Central memory CD4-positive, alpha-beta T cell (primary cell): ENCODE results near the gene ADO.

Source experiments
- DNase-seq: peaks from one replicate; pipeline ENCODE4 v3.0.0; 2022

The ADO gene

DNA sequence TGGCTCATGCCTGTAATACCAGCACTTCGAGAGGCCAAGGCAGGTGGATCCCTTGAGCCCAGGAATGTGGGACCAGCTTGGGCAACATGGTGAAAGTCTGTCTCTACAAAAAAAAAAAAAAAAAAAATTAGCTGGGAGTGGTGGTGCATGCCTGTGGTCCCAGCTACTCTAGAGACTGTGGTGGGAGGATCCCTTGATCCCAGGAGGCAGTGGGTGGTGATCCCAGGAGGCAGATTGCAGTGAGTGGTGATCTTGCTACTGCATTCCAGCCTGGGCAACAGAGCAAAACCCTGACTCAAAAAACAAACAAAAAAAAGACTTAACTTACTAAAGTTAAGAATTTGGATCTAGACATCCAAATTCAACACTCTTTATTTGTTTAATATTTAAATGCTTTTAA lies 10.2 kb upstream of the ADO start:
- no peak for DNase-seq

DNA sequence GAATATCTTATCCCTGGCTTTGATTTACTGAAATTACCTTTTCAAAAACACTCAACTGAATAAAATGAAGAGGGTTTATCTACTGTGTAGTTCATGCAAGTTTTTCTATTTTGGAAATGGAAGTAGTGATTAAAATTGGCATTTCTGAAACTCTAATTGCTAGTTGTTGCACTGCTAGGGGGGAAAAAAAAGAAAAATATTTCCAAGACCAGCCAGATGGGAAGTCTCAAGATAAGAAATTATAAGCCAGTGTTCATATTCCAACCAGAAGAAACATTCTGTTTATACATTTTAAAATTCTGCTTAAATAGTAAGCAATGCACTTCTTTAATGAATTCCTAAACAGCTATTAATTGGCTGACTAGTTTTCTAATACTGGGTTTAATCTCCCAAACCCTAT lies 9.4 kb upstream of the ADO start:
- no peak for DNase-seq

DNA sequence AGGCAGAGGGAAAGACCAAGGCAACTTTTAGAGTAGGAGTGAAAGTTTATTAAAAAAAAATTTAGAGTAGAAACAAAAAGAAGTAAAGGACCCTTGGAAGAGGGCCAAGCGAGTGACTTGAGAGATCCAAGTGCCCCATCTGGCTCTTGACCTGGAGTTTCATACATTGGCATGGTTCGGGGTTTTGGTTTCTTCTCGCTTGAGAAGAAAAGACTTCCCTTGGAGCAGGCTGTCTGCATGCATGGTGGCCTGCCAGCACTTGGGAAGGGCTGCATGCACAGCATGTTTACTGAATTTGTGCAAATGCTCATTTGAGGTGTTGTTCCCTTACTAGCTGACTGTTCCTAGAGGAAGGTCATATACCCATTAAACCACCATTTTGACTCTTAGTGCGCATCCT lies 8.8 kb upstream of the ADO start:
- DNase-seq: no peak

DNA sequence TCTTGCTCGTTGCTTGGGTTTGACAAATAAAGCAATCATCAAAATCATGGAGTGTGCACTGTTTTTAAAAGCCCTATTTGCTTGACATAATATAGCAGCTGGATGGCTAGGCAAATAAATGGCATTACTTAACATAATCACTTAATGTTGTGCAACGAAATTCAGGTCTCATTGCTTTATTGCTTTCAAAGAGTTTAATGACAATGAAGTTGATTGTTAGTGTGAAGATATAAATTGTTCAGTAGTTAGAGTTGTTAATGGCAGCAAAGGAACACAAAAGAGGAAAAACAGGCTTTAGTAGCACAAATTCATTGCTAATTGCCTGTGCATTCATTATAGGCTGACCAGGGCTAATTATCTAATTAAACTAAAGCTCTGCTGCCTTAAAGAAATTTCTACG lies 7.6 kb upstream of the ADO start:
- no peak for DNase-seq

DNA sequence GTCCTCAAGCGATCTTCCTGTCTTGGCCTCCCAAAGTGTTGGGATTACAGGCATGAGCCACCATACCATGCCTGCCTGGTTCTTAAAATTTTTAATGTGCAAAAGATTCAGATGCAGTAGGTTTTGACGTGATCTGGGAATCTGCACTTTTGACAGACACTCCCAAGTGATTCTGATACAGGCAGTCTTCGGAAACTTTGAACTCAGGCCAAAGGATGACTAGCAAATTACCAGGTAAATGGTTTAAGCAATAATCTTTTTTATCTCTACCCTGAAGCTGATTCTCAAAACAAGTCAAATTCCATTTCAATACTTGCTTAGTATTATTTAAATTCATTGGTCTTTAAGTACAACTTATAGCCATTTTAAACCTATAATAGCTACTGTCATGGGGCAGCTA lies 2.6 kb upstream of the ADO start:
- no peak for DNase-seq

DNA sequence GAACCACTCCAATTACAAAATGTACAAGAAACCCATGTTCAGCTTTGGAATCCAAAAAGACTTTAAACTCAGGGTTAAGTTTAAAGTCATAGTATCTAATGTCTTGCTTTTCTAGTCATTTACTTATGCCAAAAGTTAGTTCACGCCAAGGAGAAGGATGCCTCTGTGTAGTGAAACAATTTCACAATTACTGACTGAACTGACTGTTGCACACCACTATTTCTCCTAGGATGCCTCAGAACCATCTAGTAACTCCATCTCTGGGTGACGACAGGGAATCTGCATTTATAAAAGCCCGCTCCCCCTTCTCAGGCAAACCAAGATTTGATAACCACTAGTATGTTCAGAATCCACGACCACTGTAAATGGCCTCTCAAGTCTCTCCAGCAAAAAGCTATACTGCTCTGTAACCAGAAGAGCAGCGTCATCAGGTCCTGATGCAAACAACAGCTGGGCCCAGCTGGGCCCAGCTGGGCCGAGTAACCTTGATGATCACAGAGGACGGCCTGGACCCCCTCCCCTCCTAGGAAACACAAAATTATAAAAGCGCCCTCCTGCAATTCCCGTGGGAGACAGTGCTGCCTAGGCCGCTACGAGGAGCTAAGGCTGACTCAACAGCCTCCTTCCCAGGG lies 680 bp upstream of the ADO start:
- no peak for DNase-seq

DNA sequence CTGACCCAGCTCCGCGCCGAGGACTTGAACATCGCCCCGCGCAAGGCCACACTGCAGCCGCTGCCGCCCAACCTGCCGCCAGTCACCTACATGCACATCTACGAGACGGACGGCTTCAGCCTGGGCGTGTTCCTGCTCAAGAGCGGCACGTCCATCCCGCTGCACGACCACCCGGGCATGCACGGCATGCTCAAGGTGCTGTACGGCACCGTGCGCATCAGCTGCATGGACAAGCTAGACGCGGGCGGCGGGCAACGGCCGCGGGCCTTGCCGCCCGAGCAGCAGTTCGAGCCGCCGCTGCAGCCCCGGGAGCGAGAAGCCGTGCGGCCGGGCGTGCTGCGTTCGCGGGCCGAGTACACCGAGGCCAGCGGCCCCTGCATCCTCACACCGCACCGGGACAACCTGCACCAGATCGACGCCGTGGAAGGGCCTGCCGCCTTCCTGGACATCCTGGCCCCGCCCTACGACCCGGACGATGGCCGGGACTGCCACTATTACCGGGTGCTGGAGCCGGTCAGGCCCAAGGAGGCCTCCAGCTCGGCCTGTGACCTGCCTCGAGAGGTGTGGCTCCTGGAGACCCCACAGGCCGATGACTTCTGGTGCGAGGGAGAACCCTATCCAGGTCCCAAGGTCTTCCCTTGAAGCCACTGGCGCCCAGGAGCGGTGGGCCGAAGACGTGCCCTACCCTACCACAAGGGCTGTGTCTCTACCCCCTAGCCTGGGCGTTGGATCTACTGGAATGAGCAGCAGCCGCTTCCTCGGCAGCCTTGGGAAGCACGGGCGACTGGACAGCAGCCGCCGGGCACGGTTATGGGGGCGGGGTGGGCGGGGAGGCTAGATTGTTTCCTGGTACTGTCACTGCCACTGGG lies 945 bp downstream of the ADO start:
- no peak for DNase-seq

DNA sequence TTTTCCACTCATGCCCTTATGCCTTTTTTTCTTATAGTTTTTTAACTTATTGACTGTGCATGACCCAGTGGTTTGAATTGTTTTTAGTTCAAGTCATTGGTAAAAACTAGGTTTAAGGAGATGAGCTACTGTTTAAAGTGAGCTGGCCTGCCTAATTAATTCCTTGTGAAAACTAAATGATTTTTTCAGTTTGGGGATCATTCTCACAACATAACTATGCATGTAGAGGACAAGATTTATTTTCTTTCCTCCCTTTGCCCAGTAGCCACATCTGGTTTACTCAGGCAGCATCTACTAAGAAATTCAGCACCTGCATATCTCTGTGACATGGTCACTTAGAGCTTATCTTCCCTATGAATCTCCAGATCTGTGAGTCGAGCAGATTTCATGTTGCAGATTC lies 1.7 kb downstream of the ADO start:
- no peak for DNase-seq

DNA sequence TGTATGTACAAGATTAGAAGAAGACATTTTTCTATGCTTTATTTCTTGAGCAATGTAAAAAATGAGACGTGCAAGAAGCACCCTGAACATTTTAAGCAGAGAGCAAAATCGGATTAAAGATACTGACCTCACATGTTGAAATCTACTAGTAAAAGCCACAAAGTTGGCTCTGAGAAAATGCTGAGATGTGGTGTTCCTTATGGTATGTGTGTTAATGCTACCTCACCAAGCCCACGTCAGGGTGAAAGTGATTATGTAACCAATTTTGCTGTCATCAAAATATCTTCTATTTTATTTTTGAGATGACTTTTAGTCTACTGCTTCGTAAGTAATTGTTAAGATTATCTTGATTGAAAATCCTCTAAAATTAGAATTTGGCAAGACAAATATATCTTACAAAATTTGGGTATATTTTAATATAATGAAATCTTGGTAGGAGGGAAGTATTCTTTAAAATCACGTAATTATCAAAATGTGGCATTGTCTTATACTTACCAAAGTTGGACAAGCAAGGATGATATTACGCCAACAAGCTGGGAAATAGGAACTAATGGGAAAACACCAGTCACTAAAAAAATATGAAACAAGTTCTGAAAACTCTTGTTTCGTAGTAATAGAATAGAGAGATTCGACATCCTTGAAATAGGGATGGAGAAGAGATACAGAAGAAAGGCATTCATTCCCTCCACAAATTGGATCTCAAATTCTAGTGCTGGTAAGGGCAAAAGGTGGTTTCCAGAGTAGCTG lies 5.8 kb downstream of the ADO start:
- DNase-seq: no peak

DNA sequence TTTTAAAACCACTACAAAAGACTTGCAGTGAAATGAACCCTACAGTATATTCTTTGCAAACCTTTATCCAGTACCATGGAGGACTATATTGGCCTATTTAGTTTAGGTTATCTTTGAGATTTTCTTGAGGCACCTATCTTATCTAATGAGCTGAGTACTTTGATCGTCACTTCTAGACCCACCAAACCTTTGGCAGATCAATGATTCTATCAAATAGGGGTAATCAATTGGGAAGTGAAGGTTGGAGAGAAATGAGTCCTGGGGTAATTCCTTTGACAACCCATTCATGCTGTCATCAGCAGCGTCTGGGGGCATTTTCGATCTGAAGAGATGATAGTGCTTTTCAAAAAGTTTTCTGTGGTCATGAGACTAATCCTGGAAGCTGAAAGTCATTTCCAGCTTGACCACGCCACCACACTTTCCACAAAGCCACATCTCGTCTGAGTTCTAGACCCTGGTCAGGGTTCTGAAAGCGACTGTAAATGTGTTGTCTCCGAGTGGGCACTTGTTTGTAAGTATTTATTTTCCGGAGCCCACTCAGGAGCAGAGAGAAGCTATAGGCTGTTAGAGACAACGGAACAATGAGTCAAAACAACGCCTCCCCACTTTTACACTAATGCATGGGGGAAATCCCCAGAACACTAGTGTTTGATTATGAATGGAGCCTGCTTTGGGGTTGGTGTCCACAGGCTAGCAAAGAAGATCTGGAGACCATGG lies 6.8 kb downstream of the ADO start:
- no peak for DNase-seq

DNA sequence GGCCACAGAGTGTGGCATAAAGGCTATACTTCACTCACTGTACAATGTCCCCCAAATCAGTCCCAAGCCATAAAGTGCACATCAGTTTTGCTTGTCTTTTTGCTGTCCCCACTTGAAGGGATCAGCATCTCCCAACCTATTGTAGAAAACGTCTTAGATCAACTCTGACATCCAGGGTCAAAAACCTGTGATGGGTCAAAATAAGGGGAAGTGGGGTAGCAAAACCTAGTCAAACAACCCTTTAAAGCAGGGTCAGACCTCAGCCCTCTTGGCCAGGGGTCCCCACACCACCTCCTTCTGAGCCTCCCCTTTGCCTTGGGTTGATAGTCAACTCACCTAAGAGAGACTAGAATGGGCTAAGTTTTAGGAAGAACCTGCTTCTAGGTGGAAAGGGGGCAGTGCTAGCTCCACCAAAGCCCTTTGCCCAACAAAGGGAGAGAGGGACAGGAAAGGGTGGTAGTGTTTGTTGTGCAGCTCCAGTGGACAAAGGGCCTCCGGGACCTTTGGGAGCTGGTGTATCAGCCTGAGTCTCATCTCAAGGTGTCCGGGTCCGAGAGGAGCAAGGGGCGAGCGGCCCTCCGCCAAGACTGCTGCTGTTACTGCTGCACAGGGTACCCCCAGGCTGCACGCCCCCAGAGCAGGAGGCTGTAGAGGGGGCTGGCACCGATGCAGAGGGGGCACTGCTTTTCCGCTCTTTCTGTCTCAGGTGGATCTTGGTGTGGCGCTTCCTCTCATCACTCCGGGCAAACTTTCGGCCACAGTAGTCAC lies 8.3 kb downstream of the ADO start:
- no peak for DNase-seq

DNA sequence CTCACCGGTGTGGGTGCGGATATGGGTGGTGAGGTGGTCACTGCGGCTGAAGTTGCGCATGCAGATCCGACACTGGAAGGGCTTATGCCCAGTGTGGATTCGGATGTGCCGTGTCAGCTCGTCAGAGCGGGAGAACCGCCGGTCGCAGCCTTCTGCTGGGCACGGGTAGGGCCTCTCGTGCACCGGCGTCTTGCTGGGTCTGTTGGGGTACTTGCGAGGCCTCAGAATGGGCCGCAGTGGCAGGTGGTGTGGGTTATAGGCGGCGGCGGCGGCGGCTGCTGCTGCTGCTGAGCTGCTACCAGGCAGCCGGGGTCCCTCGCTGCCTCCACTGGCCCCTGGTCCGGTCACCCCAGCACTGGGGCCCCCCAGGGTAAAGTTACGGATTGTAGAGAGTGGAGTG lies 8.9 kb downstream of the ADO start:
- DNase-seq: no peak

DNA sequence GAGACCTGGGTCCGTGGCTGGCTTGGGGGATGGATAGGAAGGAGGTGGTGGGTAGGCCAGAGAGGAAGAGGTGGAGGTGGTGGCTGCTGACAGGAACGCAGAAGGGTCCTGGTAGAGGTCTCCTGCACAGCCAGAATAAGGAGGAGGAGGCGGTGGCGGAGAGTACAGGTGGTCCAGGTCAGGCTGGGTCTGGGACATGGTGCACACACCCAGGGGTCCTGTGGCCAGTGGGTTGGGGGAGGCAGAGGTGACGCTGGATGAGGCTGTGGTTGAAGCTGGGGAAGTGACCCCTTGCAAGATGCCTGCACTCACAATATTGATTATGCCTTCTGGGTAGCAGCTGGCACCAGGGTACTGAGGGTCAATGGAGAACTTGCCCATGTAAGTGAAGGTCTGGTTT lies 9.5 kb downstream of the ADO start:
- no peak for DNase-seq

DNA sequence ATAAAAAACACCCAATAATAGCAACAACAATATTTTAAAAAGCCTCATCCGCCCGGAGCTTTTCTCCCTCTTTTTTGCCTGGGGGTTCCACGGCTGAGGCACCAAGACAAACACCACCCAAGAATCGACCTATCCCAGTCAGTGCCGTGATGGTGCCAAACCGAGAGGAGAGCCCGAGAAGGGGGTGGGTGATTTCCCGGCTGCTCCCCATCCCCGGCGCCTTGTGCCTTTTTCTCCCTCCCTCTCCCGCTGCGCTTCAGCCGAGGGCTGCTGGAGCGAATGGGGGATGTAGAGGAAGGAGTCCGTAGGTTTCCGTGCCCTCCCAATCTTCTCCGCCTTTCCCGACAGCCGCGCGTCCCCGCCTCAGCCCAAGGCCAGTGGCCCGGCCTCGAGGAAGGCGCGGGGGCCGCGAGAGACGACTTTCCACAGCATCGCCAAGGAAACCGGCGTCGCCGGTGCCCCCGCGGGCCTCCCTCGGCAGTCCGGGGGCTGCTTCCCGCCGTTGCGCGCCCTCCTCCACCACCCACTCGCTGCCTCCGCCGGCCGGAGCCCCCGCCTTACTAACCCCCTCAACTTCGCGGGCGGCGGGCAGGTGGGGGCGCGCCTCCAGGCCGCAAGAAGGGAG lies 10.3 kb downstream of the ADO start:
- DNase-seq: no peak

DNA sequence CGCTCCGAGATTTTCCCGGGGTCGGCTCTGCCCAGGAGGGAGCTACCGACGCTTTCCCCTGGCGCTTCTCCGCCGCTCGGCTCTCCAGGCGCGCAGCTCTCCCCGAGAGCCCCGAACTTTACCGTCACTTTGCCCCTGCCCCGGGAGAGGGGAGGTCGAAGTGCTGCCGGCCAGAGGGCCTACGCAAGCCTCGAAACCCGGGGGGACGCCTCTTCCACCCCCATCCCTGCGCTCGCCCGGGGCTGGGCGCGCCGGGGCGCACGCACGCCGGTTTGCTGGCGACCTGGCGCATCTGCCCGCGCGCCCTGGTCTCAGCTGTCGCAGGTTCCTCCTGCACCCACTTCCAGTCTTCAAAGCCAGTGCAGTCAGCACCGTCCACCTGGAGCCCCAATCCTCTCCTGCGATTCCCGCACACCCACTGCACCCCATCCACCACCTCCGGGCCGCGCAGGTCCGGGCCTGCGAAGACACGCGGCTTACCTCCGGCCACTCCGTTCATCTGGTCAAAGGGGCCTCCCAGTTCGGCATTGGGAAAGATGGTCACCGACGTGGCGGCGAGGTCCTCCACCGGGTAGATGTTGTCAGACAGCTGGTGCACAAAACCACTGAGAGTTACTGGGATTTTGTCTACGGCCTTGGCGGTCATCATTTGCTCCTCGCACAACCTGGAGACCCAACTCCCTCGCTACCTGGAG lies 11.0 kb downstream of the ADO start:
- DNase-seq: no peak

DNA sequence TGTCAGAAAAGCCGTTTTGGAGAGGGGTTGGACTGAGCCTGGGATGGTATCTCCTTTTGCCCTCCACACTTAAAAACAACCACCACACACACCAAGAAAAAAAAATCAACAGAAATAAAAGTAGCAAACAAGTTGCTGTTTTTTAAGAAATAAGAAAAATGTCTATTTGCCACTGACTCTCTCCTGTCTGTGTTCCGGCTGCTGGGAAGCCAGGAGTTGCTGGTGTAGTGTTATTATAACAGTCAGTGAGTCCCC lies 11.5 kb downstream of the ADO start:
- DNase-seq: no peak

DNA sequence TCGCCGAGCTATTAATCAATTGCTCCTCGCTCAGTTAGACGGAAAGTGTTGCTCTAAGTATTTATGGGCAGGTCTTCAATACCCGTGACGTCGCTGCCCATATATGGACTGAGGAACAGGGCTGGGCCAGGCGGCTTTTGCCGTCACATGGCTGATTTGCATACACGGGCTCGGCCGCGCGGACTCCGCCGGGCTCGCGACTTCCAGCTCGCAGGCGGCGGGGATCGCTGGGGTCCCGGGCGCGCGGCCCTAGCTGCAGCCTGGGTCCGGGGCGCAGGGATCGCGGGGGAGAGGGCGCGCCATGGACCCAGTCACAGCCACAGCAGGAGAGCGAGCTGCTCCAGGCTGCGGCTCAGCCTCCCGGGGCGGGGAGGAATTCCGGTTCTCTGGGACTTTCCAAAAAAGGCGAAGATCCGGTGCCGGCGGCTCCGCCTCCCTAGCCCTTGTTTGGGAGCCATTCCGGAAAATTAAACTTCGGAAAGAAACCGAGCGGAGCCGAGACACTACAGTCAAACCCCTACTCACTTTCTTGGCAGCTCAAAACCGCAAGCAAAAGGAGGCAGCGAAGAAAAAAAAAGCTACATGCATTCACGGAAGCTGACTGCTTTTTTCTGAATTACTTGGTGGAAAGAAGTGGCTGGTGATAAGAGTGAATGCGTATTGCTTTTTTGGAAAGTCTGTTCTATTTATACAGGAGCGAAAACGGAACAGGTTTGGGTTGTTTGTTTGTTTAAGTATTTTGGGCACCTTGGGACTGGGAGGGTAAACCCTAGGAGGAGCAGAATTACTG lies 12.0 kb downstream of the ADO start, which contains the start of gene EGR2:
Gene EGR2, minus strand, starts transcription at position 36 of the 790 bp plus-strand sequence. CDS start 337 bp downstream, outside the sequence.
- DNase-seq: peak; percentile 97

DNA sequence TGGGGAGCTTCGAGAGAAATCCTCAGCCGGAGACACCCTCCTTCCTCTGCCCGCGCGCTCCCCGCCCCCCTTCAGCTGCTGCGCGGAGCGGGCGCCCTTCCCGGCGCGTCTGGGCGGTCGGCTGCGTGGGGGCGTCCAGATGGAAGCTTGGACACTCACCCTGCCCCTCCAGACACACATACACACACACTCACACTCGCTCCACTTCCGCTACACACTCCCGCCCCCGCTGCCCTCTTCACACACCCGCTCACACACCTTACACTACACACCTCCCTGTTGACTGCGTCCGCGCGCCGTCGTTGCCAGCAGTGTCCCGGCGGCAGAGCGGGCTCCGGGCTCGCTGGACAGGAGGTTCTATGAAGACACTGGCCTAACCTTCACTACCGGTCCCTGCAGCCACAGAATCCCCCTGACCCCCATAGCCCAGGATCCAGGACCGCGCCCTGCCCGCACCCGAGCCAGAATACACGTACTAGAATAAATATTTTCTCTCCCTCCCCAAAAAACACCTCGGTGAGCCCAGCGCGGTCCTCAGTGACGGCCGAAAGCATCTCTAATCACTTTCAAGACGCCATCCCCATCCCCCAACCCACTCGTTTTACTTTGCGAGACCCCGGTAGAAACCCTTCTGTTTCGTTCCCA lies 12.7 kb downstream of the ADO start:
- DNase-seq: no peak

DNA sequence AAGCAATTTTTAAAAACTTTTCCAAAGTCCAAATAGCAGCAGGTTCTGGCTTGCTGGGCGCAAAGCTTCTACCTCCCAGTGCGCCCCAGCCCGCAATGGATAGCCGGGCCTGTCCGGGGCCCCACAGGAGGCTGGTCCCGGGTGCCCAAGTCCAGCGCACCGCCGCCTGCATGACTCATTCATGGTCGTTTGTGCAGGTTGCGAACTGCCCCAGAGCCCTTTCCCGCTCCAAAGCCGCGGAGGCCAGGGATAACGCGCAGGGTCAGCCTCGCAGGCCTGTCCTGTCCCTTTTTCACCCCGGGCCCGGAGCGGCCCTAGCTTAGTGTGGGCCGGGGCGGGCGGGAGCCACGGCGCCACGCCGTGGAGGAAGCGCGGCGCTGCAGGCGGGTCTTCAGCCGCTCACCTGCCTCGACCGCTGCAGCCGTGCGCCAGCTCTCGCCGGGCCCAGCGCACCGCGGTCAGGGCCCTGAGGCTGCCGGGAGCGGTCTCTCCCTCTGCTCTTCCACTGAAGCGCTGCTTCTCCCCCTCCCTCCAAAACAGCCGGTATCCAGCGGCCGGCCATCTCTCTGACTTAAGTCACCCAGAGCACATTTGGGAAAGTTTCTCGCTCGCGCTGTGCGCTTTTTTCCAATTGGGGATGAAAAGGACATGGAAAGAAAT lies 13.4 kb downstream of the ADO start:
- DNase-seq: peak; percentile 49
